ENCODE data around the gene SLC4A9.
A peak's percentile ranks its signal among the peaks of the same experiment; 100 is the strongest.
"Not testable (repeated sequence)": the region's sequence is repeated elsewhere in the genome, so short reads cannot be mapped to it uniquely, and the experiment has no call there.

Gene SLC4A9

DNA sequence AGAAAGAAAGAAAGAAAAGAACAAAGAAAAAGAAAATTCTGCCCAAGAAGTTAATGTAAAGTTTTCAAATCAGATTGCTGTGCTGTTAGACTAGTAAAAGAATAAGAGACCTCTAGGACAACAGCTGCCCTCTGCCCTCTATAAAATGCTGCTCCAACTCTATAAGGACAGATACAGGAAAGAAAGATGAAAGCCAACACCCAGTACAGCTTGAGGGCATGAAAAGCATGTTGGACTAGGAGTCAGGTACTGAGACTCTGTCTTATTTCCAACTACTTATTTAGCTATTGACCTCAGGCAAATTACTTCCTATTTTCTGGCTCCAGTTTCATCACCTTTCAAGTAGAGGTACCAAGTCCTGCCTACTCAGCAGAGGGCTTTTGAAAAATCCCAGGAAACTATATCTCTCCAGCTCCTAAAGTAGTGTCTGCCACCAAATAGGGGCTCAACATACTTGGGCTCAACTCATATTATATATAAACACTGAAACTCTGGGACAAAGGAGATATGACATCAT is 19.3 kb upstream of the SLC4A9 start:
- no peak for DNase-seq

DNA sequence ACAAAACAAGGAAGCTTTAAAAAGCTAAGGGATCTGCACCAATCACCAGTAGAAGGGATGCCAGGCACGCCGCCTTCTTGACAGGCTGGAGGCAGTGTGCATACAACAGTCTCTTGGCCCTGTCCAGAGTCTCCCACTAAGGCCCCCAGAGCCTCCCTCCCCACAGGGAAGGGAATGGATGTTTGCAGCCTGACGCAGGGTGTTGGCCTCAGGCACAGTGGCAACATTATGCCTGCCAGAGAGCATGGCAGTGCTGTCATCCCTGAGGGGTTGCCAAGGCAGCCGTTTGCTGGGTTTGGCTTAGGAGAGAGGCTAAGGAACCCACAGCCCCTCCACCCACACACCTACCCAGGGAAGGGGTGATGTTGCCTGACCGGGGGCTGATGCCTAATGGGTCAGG is 18.4 kb upstream of the SLC4A9 start:
- no peak for DNase-seq

DNA sequence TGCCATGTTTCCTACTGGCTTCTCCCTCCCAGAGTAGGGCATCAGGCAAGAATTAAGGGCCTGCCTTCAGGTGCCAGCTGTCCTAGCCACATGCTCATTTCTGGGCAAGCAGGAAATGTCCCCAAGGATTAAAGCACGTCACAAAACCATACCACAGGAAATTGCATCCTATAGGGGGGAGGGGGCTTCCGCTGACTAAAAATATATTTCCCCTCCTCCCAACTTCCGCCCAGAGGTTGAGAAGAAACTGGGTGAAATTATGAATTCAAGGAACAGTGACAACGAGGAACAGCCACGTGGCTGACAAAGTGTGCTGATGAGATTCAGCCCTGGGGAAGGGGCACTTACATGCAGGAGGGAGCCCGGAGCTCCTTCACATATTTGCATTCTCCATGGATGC is 17.7 kb upstream of the SLC4A9 start:
- DNase-seq: no peak

DNA sequence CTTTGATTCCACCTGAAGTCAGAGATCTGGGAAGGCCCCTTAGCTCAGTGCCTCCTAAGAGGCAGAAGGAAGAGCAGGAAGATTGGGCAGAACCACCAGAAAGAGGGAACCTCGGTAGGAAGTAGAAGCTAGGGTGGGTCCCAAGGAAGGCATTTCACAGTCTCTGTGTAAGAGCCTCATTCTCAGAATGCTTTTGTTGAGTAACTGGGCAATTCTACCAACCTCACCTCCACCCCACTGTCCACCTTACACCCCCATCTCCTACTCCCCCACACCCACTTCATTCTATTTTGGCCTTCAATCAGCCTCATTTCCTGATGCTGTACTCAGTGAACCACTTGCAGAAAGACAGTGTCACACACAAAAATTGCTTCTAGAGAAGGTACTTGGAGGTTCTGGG is 17.1 kb upstream of the SLC4A9 start:
- no peak for DNase-seq

DNA sequence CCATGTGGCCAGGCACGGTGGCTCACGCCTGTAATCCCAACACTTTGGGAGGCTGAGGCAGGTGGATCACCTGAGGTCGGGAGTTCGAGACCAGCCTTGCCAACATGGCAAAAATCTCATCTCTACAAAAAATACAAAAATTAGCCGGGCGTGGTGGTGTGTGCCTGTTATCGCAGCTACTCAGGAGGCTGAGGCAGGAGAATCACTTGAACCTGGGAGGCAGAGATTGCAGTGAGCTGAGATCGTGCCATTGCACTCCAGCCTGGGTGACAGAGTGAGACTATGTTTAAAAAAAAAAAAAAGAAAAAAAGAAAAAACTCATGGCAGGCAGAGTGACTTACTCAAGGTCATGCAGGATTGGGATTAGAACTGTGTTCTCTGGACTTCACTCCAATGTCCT is 16.1 kb upstream of the SLC4A9 start:
- not testable (repeated sequence) for DNase-seq

DNA sequence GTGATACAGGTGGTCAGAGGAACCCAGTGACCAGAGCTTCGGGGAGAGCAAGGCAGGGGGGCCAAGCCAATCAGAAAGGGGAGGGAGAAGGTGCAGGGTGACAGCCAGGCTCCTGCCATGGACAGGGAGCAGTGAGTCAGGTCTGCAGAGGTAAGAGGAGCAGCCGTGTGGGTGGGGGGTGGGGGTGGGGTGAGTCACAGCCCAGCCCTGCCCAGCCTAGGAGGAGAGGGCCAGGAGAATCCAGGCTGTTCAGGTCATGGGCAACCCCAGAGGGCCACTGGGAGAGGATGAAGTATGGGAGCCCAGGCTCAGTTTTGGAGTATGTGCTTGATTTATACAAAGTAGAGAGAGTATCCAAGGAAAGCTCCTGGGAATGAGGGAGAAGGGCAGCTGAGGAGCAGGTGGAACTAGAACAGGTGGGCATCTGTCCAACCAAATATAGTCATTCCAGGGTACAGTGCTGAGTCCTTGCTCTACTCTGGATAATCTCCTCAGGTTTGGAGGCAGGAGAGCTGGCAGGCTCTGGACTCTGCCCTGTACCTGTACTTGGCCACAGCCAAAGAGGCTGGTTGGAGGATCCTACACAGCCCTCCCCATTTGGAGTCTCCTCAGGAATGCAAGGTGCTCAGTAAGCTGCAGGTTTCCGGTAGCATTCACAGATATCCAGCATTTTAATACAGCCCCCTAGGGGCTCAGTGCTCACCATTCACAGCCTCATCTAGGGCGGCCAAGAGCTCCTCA is 15.1 kb upstream of the SLC4A9 start:
- DNase-seq: no peak

DNA sequence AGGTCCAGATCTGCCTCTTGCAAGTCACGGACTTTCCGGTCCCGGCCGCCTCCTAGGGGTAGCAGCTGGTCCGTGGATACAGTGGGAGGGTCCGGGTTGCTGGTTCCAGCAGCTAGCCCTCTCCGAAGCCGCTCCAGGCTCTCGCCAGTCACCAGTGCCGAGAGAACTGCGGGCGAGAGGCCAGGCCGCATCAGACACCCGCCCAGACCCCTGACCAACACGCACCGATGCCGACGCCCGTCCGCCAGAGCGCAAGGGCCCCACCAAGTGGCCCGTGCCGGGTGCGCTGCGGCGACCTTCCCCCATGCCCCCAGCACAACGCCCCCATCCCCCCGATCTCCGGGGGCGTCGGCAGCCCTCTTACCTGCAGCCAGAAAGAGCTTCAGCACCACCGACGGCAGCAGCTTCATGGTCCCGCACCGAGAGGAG is 14.1 kb upstream of the SLC4A9 start:
- DNase-seq: no peak

DNA sequence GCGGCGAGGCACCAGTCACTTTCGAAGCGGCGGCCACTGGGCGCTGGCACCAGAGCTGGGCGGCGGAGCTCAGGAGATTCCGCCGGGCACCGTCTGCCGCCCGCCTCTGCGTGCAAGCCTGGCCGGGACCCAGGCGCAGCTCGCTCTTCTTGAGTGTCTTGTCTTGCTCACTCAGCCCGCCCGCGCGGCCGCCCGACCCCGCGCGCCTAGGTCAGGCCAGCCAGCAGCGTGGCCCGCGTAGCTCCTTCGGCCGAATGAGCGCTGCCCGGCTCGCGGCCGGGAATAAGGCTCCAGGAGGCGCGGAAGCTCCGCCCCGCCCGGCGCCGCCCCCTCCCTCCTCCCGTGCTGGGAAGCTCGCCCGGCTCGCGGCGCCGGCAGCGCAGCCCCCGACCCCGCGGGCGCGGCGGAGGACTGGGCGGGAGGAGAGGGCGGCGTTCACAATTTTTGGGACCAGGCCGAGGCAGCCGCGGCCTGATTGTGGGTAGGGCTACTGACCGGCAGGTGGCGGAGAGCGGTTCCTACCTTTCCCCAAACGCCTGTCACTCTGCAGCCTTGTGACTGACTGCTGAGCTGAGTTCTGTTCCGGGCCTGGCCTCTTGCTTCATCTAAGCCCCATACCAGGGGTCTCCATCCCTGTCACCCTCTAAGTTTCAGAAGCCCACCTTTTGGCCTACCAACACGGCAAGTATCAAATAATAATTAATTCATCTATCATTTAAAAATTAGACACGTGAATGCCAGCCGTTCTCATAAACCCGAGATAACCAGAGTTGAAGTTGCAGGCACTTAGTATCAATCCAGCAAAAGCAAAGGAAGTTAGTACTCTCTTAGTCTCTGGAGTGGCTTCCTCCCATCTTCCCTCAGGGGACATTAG is 13.4 kb upstream of the SLC4A9 start, which contains the start of gene HBEGF:
Gene HBEGF (minus strand): TSS at position 256 of the 874 bp plus-strand sequence. CDS start 275 bp downstream, outside the sequence.
- DNase-seq: peak; percentile 45

DNA sequence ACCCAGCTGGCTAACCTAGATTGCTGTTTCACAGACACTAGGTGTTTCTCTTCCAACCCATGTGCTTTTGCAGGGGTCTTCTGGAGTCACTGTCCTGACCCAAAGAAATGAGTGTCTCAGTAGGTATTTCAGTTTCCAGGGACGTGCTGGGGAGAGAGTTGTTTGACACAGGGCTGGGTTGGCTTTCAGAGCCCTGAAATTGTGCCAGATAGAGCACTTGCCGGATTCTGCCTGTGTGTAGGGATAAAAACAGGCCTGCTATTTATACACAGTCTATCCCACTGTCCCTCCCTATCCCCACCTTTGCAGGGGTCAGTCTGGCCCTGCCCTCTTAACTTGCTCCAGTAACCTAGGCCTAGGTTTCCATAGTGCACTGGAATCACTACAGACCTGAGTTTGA is 12.6 kb upstream of the SLC4A9 start:
- no peak for DNase-seq

DNA sequence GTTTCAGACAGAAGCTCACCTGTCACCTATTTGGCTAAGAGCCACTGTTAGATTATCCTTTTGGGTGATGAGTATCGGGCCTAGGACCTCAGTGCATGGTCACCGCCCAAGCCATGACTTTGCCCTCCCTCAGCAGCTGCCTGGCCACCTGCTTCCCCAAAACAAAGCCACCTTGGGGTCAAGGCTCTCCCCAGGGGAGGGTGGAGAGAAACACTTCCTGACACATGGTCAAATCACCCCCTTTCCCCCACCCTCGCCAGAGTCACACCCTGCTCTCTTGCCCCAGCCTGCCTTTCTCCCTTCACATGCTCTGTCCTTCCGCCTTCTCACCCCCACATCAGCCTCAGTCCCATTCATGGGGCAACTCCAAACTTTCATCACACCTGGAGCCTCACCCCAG is 11.9 kb upstream of the SLC4A9 start:
- no peak for DNase-seq

DNA sequence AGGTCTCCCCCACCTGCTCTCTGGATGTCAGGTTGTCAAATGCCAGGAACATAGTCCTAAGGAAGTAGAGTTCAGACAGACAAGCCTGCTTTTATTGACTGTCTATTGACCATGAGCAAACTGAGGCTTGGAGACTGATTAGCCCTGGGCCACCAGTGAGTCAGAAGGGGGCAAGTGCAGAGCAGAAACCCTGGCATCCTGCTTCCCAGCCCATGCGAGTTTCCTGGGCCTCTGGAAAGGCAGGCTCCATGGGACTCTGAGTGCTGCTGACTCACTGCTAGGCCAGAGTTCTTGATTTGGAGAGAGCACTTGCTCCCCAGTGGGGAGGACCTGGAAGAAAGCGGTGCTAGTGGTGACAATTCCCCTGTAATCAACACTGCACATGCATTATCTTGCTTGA is 10.8 kb upstream of the SLC4A9 start:
- DNase-seq: no peak

DNA sequence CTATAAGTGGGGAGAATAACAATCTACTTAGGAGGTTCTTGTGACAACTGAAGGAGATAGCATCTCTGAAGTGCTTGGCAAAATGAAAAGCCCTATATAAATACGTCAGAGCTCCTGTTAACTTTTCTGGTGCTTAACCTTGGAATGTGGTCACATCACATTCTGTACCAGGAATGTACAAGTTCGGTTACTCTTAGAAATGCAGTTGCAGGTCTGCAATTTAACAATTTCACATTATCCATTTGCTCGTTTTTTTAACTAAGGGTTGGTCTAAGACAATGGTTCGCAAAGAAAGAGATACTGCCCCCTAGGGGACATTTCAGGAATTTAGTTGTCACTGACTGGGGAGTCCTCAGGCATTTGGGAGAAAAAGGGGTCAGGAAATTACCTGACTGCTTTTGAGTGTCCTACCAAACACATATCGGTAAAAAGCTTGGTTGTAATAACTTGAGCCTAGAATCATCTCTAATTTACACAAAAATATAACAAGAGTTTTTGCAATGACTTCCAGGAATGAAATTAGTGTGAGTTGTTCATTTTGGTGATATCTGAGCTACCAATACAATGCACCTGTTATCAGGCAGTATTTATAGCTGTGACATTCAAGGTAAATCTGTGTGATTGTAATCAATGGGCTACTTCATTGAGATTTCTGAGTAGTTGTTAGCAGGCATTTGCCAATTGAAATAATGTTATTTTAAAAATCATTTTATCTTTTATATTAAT is 8.2 kb upstream of the SLC4A9 start:
- DNase-seq: peak; percentile 34

DNA sequence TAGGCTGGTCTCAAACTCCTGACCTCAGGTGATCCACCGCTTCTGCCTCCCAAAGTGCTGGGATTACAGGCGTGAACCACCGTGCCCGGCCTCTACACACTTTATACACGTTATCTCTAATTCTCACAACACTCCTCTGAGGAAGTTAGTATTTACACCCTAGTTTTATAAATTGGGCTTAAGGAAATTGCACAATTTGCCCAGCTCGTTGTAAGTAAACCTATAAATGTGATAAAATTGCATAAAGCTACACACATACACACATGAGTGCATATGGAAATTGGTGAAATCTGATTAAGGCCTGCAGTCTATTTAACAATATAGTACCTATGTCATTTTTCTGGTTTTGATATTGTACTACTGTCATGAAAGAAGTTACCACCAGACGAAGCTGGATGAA is 4.4 kb upstream of the SLC4A9 start:
- no peak for DNase-seq

DNA sequence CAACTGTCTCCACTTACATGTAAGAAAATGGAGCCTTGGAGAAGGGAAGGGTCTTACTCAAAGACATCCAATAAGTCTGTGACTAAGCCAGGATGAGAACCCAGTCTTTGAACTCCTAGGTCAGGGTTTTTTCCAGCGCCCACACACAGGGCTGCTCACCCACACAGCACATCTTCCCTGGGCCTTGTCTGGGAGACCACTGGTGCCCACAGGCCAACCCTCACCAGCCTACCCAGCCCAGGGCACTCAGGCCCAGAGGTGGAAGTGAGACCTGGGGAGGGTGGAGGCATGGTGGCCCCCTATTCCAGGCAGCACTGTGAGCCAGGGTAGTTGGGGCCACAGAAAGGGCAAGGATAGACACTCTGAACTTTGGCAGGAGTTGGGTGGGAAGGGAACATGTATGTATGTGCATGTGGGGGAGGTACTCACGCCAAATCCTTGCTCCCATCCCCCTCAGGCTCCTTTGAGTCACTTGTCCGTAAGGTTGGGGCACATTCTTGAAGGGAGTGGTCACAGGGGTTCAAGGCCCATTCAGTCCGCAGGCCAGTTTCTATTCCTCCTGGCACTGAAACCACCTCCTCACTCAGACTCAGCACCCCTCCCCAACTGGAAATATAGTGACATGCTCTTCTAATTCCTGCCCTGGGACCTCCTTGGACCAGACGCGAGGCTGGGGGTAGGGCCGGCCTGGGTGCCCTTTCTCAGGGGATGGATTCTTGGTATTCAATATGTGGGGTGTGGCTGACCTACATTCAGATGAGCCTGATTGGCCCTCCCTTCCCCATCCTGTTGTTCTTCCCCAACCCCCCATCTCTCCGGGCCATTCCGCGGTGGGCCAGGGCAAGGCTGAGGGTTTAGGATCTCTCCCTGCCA is 2.9 kb upstream of the SLC4A9 start:
- no peak for DNase-seq

DNA sequence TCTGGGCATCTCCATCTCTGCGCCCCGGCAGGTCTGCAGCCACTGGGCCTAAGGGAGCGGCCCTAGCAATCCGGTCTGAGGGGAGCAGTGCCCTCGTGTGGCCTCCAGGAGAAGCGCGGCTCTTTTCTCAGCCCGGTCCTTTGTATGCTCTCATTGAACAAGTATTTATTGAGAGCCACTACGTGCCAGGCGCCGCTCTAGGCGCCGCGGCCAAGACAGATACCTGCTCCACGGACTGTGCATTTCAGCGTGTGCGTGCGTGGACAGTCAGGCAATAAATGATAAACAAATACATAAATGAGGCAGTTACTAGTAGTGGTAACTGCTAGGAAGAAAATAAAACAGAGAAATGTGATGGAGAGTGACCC is 2.3 kb upstream of the SLC4A9 start:
- DNase-seq: peak; percentile 54

DNA sequence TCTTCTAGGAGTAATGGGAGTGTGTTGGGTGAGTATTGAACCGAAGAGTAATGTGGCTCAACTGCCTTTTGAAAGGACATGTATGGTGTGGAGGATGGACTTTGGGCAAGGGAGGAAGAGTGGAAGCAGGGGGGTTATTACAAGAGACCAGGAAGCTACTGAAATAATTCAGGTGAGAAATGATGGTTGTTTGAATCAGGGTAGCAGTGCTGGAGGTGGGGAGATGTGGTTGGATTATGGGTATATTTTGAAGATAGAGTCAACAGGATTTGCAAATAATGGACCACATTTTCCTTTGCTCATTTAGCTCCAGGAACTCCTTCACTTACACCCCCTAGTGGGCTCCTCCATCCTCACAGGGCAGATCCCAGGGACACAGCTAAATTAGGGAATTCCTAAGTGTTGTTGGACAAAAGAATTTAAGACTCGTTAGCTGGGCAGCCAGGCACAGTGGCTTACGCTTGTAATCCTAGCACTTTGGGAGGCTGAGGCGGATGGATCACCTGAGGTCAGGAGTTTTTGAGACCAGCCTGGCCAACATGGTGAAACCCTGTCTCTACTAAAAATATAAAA is 1.2 kb upstream of the SLC4A9 start:
- no peak for DNase-seq

DNA sequence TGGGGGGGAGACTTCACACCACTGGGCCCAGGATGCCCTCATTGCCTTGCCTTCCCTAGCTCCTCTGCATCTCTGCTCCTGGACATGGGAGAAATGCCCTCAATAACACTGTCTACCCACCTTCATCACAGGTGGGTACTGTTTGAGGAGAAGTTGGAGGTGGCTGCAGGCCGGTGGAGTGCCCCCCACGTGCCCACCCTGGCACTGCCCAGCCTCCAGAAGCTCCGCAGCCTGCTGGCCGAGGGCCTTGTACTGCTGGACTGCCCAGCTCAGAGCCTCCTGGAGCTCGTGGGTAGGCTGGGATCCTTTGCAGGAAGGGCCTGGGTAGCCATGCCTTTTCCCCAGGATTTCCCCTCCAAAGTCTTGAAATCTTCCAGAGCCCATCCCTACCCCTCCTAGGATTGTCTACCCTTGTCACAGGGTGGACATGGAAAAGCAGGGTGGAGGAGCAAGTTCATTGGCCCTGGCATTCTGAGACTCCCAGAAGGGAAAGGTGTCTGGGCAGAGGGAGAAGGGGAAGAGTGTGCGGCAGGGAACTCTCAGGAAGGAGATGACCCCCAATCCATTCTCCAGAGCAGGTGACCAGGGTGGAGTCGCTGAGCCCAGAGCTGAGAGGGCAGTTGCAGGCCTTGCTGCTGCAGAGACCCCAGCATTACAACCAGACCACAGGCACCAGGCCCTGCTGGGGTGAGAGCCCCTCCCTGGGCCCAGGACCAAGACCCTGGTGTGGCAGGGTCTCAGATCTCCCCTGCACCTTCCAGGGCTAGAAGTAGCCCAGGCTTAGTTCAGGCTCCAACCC is 886 bp downstream of the SLC4A9 start:
- DNase-seq: no peak

DNA sequence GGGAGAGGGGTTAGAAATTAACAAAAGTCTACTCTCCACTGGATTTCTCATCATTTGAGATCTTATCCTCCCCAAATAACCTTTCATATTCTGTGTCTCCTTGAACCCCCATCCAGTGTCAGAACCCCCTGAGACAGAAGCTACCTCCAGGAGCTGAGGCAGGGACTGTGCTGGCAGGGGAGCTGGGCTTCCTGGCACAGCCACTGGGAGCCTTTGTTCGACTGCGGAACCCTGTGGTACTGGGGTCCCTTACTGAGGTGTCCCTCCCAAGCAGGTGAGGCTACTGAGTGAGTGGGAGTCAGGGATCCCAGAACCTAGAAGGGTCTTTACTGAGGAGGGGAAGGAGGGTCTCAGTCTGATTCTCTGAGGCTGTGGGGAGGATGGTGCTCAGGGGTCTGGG is 1.9 kb downstream of the SLC4A9 start:
- DNase-seq: no peak

DNA sequence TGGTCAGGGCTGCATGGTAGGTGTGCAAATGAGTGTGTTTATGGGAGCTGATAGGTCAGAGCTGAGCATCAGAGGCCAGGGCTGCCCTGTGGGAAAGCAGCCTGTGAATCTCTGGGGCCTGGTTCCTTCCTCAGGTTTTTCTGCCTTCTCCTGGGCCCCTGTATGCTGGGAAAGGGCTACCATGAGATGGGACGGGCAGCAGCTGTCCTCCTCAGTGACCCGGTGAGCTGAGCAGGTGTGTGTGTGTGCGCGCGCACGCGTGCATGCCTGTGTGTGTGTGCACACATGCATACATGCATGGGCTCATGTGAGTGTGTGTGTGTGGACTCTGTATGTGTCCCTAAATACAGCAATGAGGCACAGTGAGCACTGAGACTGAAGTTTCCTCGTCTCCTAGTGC is 2.3 kb downstream of the SLC4A9 start:
- no peak for DNase-seq

DNA sequence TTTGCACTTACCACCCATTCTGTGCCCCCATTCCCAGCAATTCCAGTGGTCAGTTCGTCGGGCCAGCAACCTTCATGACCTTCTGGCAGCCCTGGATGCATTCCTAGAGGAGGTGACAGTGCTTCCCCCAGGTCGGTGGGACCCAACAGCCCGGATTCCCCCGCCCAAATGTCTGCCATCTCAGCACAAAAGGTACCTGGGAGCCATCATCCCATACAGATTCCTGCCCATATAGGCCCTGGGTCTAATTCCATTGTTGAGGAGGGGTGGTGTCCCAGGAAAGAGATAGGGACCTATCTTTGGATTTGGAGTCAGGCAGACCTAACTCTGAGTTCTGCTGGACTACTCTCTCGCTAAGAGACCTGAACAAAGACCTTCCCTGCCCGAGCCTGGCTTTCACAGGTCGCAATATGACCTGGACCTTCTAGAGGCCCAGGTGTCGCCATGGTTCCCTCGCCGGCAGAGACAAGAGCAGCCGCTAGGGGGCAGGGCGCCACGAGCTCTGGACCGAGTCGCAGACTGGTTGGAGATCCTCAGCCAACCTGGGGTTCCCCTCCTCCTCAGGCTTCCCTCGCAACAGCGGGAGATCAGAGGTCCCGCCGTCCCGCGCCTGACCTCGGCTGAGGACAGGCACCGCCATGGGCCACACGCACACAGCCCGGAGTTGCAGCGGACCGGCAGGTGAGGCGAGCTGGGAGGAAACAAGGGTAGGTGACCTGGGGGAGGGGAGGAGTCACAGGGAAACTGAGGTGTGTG is 3.1 kb downstream of the SLC4A9 start:
- DNase-seq: no peak
